Measurements from ENCODE around the gene C17orf75. TPM values are rescaled to one million over a fixed set of nuclear protein-coding genes. Genes with fewer than 3 reads are reported as not detected.

C17orf75 gene
- total and polyA plus RNA-seq, 2 donors (not counting 1 experiment from before 2014, with no cell fraction given): 16.4 to 30.2 TPM

GRCh38 chr17:32348483-32348800, 6.5 kb upstream of the C17orf75 start:
- no peak overlapping the region for H3K27ac ChIP-seq (ENCODE audit: insufficient read depth, low read length)
- H3K4me1 ChIP-seq (ENCODE audit: control insufficient read depth, extremely low read depth, insufficient read depth, low read length): no peaks in the 10 kb centered on the region
- H2AFZ ChIP-seq (ENCODE audit: low read length): no peak overlapping the region
- DNase-seq (ENCODE audit: low read depth in 2 of 2): no peak
- TF ChIP-seq EZH2 (IDR thresholded peaks at IDR 0.05; ENCODE audit: low read length, missing control alignments) (no peak), CTCF (conservative IDR thresholded peaks at IDR 0.05 in 1 of 2, IDR thresholded peaks at IDR 0.05 in 1 of 2; ENCODE audit: low read depth in 1 of 2, low read length in 2 of 2) (no peak)
- H3K36me3 ChIP-seq (ENCODE audit: control insufficient read depth, insufficient read depth, low read length): no peaks in the 10 kb centered on the region
- peaks cover 35% of the 10 kb centered on the region for H3K79me2 ChIP-seq (ENCODE audit: control insufficient read depth, insufficient read depth, low read length)
- no peak overlapping the region for H3K4me3 ChIP-seq (replicated peaks in 1 of 4; ENCODE audit: control extremely low read depth in 1 of 4, insufficient read depth in 1 of 4, low read depth in 3 of 4, low read length in 4 of 4)
- H3K27me3 ChIP-seq (ENCODE audit: control insufficient read depth, insufficient read depth, low read length): no peaks in the 10 kb centered on the region
- H3K9ac ChIP-seq (ENCODE audit: insufficient read depth, low read length): no peak overlapping the region
- H4K20me1 ChIP-seq (ENCODE audit: control insufficient read depth, extremely low read depth, insufficient read depth, low read length): peaks cover 6% of the 10 kb centered on the region
- H3K9me3 ChIP-seq (ENCODE audit: control insufficient read depth, insufficient read depth, low read depth, low read length): no peaks in the 10 kb centered on the region
- H3K4me2 ChIP-seq (ENCODE audit: extremely low read depth, insufficient read depth, low read length): no peak overlapping the region

- Histone ChIP-seq H2AFZ (ENCODE audit: low read length) (no peak overlapping the region), H3K9me3 (ENCODE audit: control insufficient read depth, insufficient read depth, low read depth, low read length) (no peaks in the 10 kb centered on the region), H3K9ac (ENCODE audit: insufficient read depth, low read length) (no peak overlapping the region), H3K27me3 (ENCODE audit: control insufficient read depth, insufficient read depth, low read length) (no peaks in the 10 kb centered on the region), H3K79me2 (ENCODE audit: control insufficient read depth, insufficient read depth, low read length) (peaks cover 11% of the 10 kb centered on the region), H3K4me3 (replicated peaks in 1 of 4; ENCODE audit: control extremely low read depth in 1 of 4, insufficient read depth in 1 of 4, low read depth in 3 of 4, low read length in 4 of 4) (no peak overlapping the region), H3K36me3 (ENCODE audit: control insufficient read depth, insufficient read depth, low read length) (no peaks in the 10 kb centered on the region), H3K4me1 (ENCODE audit: control insufficient read depth, extremely low read depth, insufficient read depth, low read length) (no peaks in the 10 kb centered on the region), H3K27ac (ENCODE audit: insufficient read depth, low read length) (no peak overlapping the region), H4K20me1 (ENCODE audit: control insufficient read depth, extremely low read depth, insufficient read depth, low read length) (peaks cover 1% of the 10 kb centered on the region), H3K4me2 (ENCODE audit: extremely low read depth, insufficient read depth, low read length) (no peak overlapping the region)
- TF ChIP-seq EZH2 (IDR thresholded peaks at IDR 0.05; ENCODE audit: low read length, missing control alignments) (no peak), CTCF (conservative IDR thresholded peaks at IDR 0.05 in 1 of 2, IDR thresholded peaks at IDR 0.05 in 1 of 2; ENCODE audit: low read depth in 1 of 2, low read length in 2 of 2) (no peak)
- no peak for DNase-seq (ENCODE audit: low read depth in 2 of 2)
Measured at GRCh38 chr17:32345951-32346600, 4.1 kb upstream of the C17orf75 start.

GRCh38 chr17:32342603-32343325, 791 bp upstream of the C17orf75 start:
- no peak for DNase-seq (ENCODE audit: low read depth in 2 of 2)
- Histone ChIP-seq H3K4me1 (ENCODE audit: control insufficient read depth, extremely low read depth, insufficient read depth, low read length) (no peaks in the 10 kb centered on the region), H3K4me2 (ENCODE audit: extremely low read depth, insufficient read depth, low read length) (peak overlapping the region; percentile 13), H3K9ac (ENCODE audit: insufficient read depth, low read length) (no peak overlapping the region), H4K20me1 (ENCODE audit: control insufficient read depth, extremely low read depth, insufficient read depth, low read length) (no peaks in the 10 kb centered on the region), H3K9me3 (ENCODE audit: control insufficient read depth, insufficient read depth, low read depth, low read length) (no peaks in the 10 kb centered on the region), H3K27me3 (ENCODE audit: control insufficient read depth, insufficient read depth, low read length) (no peaks in the 10 kb centered on the region), H3K36me3 (ENCODE audit: control insufficient read depth, insufficient read depth, low read length) (no peaks in the 10 kb centered on the region), H3K79me2 (ENCODE audit: control insufficient read depth, insufficient read depth, low read length) (no peaks in the 10 kb centered on the region), H3K4me3 (replicated peaks in 1 of 4; ENCODE audit: control extremely low read depth in 1 of 4, insufficient read depth in 1 of 4, low read depth in 3 of 4, low read length in 4 of 4) (peak overlapping the region in 3 of 4 experiments; percentile 27 to 76 (median 67)), H2AFZ (ENCODE audit: low read length) (peak overlapping the region; percentile 51), H3K27ac (ENCODE audit: insufficient read depth, low read length) (no peak overlapping the region)
- TF ChIP-seq CTCF (conservative IDR thresholded peaks at IDR 0.05 in 1 of 2, IDR thresholded peaks at IDR 0.05 in 1 of 2; ENCODE audit: low read depth in 1 of 2, low read length in 2 of 2) (no peak), EZH2 (IDR thresholded peaks at IDR 0.05; ENCODE audit: low read length, missing control alignments) (no peak)

All from fibroblast of lung (primary cell).